HCT116 (cell line): ENCODE measurements around the gene MSI2. TPM values are rescaled to one million over a fixed set of nuclear protein-coding genes. Genes with fewer than 3 reads are reported as not detected.

Experiments used
- ATAC-seq: fragments of 200-7000 bp; cut with Tn5 transposase; 2 replicates; pipeline ENCODE4 v1.9.1; 2020; ENCODE audit warnings: mild to moderate bottlenecking, moderate library complexity
- BruUV-seq: library from RNA; stranded (reverse); fragments of 400-500 nt; replicated peaks from 2 replicates; lab custom pipeline; 2021; lab: Mats Ljungman, UMichigan
- CTCF ChIA-PET: fragments of 300-600 bp; sonication (Branson Sonifier 250); formaldehyde crosslinking; loops from one replicate; lab custom pipeline; 2021; ENCODE audit warnings: antibody characterized with exemption; lab: Charles Lee
- POLR2A ChIA-PET: fragments of 300-600, 350-600 bp; sonication (Branson Sonifier 250); formaldehyde crosslinking; loops from one replicate; lab custom pipeline; 2021; ENCODE audit warnings: antibody characterized with exemption; lab: Charles Lee
- RAD21 ChIA-PET, 2 experiments: fragments of 300-600 bp; sonication (Branson Sonifier 250); formaldehyde crosslinking; loops; one replicate each; lab custom pipeline; 2023; ENCODE audit warnings: low total read pairs in 2 of 2; ENCODE audit not compliant: uncharacterized antibody in 2 of 2, unreplicated experiment in 2 of 2, low non-redundant PET in 1 of 2; lab: Charles Lee
- DNase-seq: peaks from one replicate; pipeline ENCODE4 v3.0.0-alpha.2; 2010; ENCODE audit warnings: low read depth, low spot score
- H2AFZ ChIP-seq: fragments of 200-600 bp; shearing (Covaris generic), sonication (generic); 2 replicates; pipeline ENCODE4 v1.6.1; 2017; ENCODE audit warnings: low read depth, mixed run types, mixed read lengths, antibody characterized with exemption, low read length; ENCODE audit not compliant: poor library complexity, severe bottlenecking
- H3K27ac ChIP-seq: 2 replicates; pipeline ENCODE4 v1.5.1; 2012; ENCODE audit warnings: low read depth, low read length
- H3K27me3 ChIP-seq: fragments of 200-600 bp; sonication (generic); 2 replicates; pipeline ENCODE4 v1.6.1; 2016; ENCODE audit warnings: mixed run types, low read length, mixed read lengths; ENCODE audit not compliant: insufficient read depth
- H3K36me3 ChIP-seq, 2 experiments: fragments of 200-500 bp in 1 of 2; fragments of 200-600 bp in 1 of 2; sonication (Bioruptor generic) in 1 of 2; sonication (generic) in 1 of 2; 2 replicates each; pipeline versions ENCODE4 v1.5.1 to v1.6.1; 2014 to 2016; ENCODE audit warnings: low read length in 2 of 2, inconsistent platforms in 1 of 2, mixed read lengths in 1 of 2, mixed run types in 1 of 2; ENCODE audit not compliant: insufficient read depth in 2 of 2, control insufficient read depth in 1 of 2
- H3K4me1 ChIP-seq, 2 experiments: fragments of 200-600 bp in 1 of 2; sonication (generic) in 1 of 2; 2 replicates each; pipeline versions ENCODE4 v1.5.1 to v1.6.1; 2012 to 2017; ENCODE audit warnings: low read length in 2 of 2, inconsistent platforms in 1 of 2, mild to moderate bottlenecking in 1 of 2, mixed read lengths in 1 of 2, mixed run types in 1 of 2, moderate library complexity in 1 of 2; ENCODE audit not compliant: insufficient read depth in 2 of 2, control insufficient read depth in 1 of 2
- H3K4me2 ChIP-seq: fragments of 200-600 bp; sonication (generic); 2 replicates; pipeline ENCODE4 v1.6.1; 2017; ENCODE audit warnings: mixed run types, low read length, mixed read lengths
- H3K4me3 ChIP-seq, 2 experiments: fragments of 200-600 bp in 1 of 2; sonication (generic) in 1 of 2; replicated peaks in 1 of 2; 2 replicates each; pipeline ENCODE4 v1.5.1; 2011 to 2016; ENCODE audit warnings: low read length in 2 of 2, control low read depth in 1 of 2, low read depth in 1 of 2, mild to moderate bottlenecking in 1 of 2, mixed read lengths in 1 of 2, mixed run types in 1 of 2
- H3K79me2 ChIP-seq: fragments of 200-600 bp; sonication (generic); 2 replicates; pipeline ENCODE4 v1.6.1; 2017; ENCODE audit warnings: mild to moderate bottlenecking, mixed run types, low read length, moderate library complexity, mixed read lengths; ENCODE audit not compliant: insufficient read depth
- H3K9ac ChIP-seq: fragments of 200-600 bp; sonication (generic); 2 replicates; pipeline ENCODE4 v1.6.1; 2016; ENCODE audit warnings: low read length, mixed read lengths
- H3K9me2 ChIP-seq: fragments of 200-600 bp; sonication (generic), shearing (Covaris generic); 2 replicates; pipeline ENCODE4 v1.6.1; 2017; ENCODE audit warnings: mixed run types, mild to moderate bottlenecking, moderate library complexity; ENCODE audit not compliant: insufficient read depth
- H3K9me3 ChIP-seq, 2 experiments: fragments of 200-500 bp in 1 of 2; fragments of 200-600 bp in 1 of 2; sonication (Bioruptor generic) in 1 of 2; sonication (generic) in 1 of 2; 2 replicates each; pipeline ENCODE4 v1.6.1; 2014 to 2017; ENCODE audit warnings: low read length in 2 of 2, mixed read lengths in 2 of 2, inconsistent platforms in 1 of 2, low read depth in 1 of 2, mild to moderate bottlenecking in 1 of 2, mixed run types in 1 of 2, moderate library complexity in 1 of 2; ENCODE audit not compliant: control insufficient read depth in 1 of 2, insufficient read depth in 1 of 2
- H4K20me1 ChIP-seq: fragments of 200-600 bp; sonication (generic), shearing (Covaris generic); 2 replicates; pipeline ENCODE4 v1.6.1; 2017; ENCODE audit warnings: mixed run types, mild to moderate bottlenecking, moderate library complexity; ENCODE audit not compliant: insufficient read depth
- ELF1 ChIP-seq: IDR thresholded peaks from 2 replicates; pipeline ENCODE4 v1.6.1; 2012; ENCODE audit warnings: low read depth, borderline replicate concordance
- EZH2 ChIP-seq: fragments of 200-600 bp; sonication (generic); IDR thresholded peaks from 2 replicates; pipeline ENCODE4 v1.6.1; 2017; ENCODE audit warnings: antibody characterized with exemption, mixed run types
- JUND ChIP-seq: IDR thresholded peaks from 2 replicates; pipeline ENCODE4 v1.6.1; 2012
- POLR2A ChIP-seq: IDR thresholded peaks from 2 replicates; pipeline ENCODE4 v1.7.0; 2011; ENCODE audit warnings: borderline replicate concordance; ENCODE audit not compliant: insufficient read depth, insufficient read length; ENCODE audit errors: extremely low read depth
- TCF7L2 ChIP-seq: IDR thresholded peaks from 2 replicates; pipeline ENCODE4 v1.7.0; 2011; ENCODE audit warnings: borderline replicate concordance, inconsistent platforms; ENCODE audit not compliant: insufficient read depth, insufficient read length; ENCODE audit errors: extremely low read depth
- YY1 ChIP-seq: IDR thresholded peaks from 2 replicates; pipeline ENCODE4 v1.6.1; 2011; ENCODE audit warnings: low read length, low read depth, moderate library complexity, mild to moderate bottlenecking; ENCODE audit not compliant: insufficient replicate concordance; ENCODE audit errors: extremely low read depth
- ZFX ChIP-seq: fragments of 450-650 bp; IDR thresholded peaks from 2 replicates; pipeline ENCODE4 v1.6.1; 2017
- ZNF274 ChIP-seq: fragments of 200-500 bp; sonication (Bioruptor generic); IDR thresholded peaks from 2 replicates; pipeline ENCODE4 v1.6.1; 2014; ENCODE audit warnings: mild to moderate bottlenecking, low read depth, low read length, inconsistent platforms
- intact Hi-C: fragments of 100-400 bp; cut with micrococcal nuclease; formaldehyde crosslinking; loops from 2 replicates; pipeline ENCODE4 v1.10.0; 2022
- total RNA-seq: library from RNA; stranded (reverse); gene quantifications from one replicate; pipeline ENCODE4 v1.2.1, GENCODE V29; 2021; ENCODE audit not compliant: unreplicated experiment
- TF ChIP-seq, protein P1 (sequence below): IDR thresholded peaks from 2 replicates; pipeline ENCODE4 v1.6.1; 2012
- TF ChIP-seq, protein P2 (sequence below): IDR thresholded peaks from 2 replicates; pipeline ENCODE4 v1.6.1; 2012; ENCODE audit warnings: low read depth

MSI2 gene
- total RNA-seq, 1 experiment from 2014 or later: 137 TPM

DNA sequence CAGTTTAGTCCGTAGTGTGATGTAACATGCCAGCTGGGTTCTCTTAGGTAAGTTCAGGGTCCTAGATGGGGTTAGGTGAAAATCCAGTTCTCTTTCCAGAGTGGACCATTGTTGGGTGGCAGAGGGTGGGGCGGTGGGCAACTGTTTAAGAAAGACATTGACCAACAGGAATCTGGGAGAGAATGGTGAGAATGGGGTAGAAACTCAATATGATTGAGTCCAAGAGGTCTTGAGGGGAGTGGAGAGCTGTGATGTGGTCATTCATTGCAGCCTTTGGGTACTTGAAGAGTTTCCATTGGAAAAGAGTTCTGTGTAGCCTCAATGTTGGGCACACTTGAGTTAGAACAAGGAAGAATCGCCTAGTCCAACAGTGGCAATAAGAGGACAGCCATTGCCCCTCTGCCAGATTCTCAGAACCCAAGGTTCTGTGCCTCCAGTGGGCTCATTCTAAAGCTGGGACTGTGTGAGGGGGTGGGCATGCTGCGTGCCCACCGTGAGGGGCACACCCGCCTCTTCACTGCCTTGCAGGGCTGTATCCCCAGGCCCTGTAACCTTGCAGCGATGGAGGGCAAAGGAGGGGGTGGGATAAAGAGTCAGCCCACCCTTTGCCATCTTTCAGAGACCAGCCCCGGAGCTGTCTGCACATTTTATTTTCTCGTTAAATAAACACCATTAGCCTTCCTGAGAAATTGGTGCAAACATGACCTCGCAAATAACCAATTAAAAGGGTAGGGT, 280.6 kb downstream of the MSI2 start:
- DNase-seq: no peak
- ChIA-PET CTCF (no interaction called here), POLR2A (no interaction called here), RAD21 (no interaction called here)
- Histone ChIP-seq H3K27me3 (no peaks in the 10 kb centered on the region), H3K4me3 (no peak overlapping the region), H3K4me1 (peaks cover 10 to 17% of the 10 kb centered on the region in 2 experiments), H3K9me3 (no peaks in the 10 kb centered on the region), H3K79me2 (no peaks in the 10 kb centered on the region), H2AFZ (no peak overlapping the region), H4K20me1 (no peaks in the 10 kb centered on the region), H3K36me3 (no peaks in the 10 kb centered on the region), H3K4me2 (no peak overlapping the region), H3K9me2 (no peaks in the 10 kb centered on the region), H3K27ac (no peak overlapping the region), H3K9ac (no peak overlapping the region)
- intact Hi-C loops: no loop called here
- TF ChIP-seq TCF7L2 (no peak), ELF1 (no peak), ZNF274 (no peak), YY1 (no peak), EZH2 (no peak), ZFX (no peak), JUND (no peak), POLR2A (no peak)
- TF ChIP-seq, protein P1, sequence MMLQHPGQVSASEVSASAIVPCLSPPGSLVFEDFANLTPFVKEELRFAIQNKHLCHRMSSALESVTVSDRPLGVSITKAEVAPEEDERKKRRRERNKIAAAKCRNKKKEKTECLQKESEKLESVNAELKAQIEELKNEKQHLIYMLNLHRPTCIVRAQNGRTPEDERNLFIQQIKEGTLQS: no peak
- TF ChIP-seq, protein P2, sequence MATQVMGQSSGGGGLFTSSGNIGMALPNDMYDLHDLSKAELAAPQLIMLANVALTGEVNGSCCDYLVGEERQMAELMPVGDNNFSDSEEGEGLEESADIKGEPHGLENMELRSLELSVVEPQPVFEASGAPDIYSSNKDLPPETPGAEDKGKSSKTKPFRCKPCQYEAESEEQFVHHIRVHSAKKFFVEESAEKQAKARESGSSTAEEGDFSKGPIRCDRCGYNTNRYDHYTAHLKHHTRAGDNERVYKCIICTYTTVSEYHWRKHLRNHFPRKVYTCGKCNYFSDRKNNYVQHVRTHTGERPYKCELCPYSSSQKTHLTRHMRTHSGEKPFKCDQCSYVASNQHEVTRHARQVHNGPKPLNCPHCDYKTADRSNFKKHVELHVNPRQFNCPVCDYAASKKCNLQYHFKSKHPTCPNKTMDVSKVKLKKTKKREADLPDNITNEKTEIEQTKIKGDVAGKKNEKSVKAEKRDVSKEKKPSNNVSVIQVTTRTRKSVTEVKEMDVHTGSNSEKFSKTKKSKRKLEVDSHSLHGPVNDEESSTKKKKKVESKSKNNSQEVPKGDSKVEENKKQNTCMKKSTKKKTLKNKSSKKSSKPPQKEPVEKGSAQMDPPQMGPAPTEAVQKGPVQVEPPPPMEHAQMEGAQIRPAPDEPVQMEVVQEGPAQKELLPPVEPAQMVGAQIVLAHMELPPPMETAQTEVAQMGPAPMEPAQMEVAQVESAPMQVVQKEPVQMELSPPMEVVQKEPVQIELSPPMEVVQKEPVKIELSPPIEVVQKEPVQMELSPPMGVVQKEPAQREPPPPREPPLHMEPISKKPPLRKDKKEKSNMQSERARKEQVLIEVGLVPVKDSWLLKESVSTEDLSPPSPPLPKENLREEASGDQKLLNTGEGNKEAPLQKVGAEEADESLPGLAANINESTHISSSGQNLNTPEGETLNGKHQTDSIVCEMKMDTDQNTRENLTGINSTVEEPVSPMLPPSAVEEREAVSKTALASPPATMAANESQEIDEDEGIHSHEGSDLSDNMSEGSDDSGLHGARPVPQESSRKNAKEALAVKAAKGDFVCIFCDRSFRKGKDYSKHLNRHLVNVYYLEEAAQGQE: no peak
- no TSS peak for BruUV-seq
- ATAC-seq: no peak
